PC-3 (cell line): ENCODE results near the gene GNAI1. TPM values are rescaled to one million over a fixed set of nuclear protein-coding genes. Genes with fewer than 3 reads are reported as not detected.

Experiments
- ATAC-seq: fragments of 200-7000 bp; cut with Tn5 transposase; 2 replicates; pipeline ENCODE4 v1.9.1; 2020; ENCODE audit warnings: mild to moderate bottlenecking, moderate library complexity
- BruUV-seq: library from RNA; stranded (reverse); fragments of 400-500 nt; replicated peaks from 2 replicates; lab custom pipeline; 2021; lab: Mats Ljungman, UMichigan
- CTCF ChIA-PET: fragments of 300-600 bp; sonication (Branson Sonifier 250); formaldehyde crosslinking; loops from one replicate; lab custom pipeline; 2022; ENCODE audit warnings: antibody characterized with exemption; lab: Charles Lee
- POLR2A ChIA-PET: fragments of 300-600 bp; sonication (Branson Sonifier 250); formaldehyde crosslinking; loops from one replicate; lab custom pipeline; 2022; ENCODE audit warnings: antibody characterized with exemption; ENCODE audit not compliant: unreplicated experiment; lab: Charles Lee
- DNase-seq: peaks from one replicate; pipeline ENCODE4 v3.0.0-alpha.2; 2015
- H2AFZ ChIP-seq: fragments of 300-600 bp; sonication (generic); 2 replicates; pipeline ENCODE4 v1.6.0; 2016; ENCODE audit warnings: antibody characterized with exemption, low read length
- H3F3A ChIP-seq: fragments of 300-600 bp; sonication (generic); one replicate; pipeline ENCODE4 v1.6.0; 2017; ENCODE audit warnings: antibody characterized with exemption, low read length, control low read depth, mild to moderate bottlenecking; ENCODE audit not compliant: unreplicated experiment
- H3K27ac ChIP-seq: fragments of 300-600 bp; sonication (generic); 2 replicates; pipeline ENCODE4 v1.5.1; 2016; ENCODE audit warnings: mild to moderate bottlenecking, low read length
- H3K27me3 ChIP-seq: fragments of 300-600 bp; sonication (generic); 2 replicates; pipeline ENCODE4 v1.6.1; 2016; ENCODE audit warnings: low read length, mixed read lengths
- H3K36me3 ChIP-seq: fragments of 300-600 bp; sonication (generic); 2 replicates; pipeline ENCODE4 v1.6.1; 2016; ENCODE audit warnings: low read depth, mixed run types, low read length, mixed read lengths
- H3K4me1 ChIP-seq: fragments of 300-600 bp; sonication (generic); 2 replicates; pipeline ENCODE4 v1.5.1; 2016; ENCODE audit warnings: low read length; ENCODE audit not compliant: insufficient read depth
- H3K4me2 ChIP-seq: fragments of 300-600 bp; sonication (generic); 2 replicates; pipeline ENCODE4 v1.6.0; 2016; ENCODE audit warnings: low read length
- H3K4me3 ChIP-seq: fragments of 300-600 bp; sonication (generic); 2 replicates; pipeline ENCODE4 v1.5.1; 2016; ENCODE audit warnings: mild to moderate bottlenecking, low read length, mixed read lengths
- H3K79me2 ChIP-seq: fragments of 300-600 bp; sonication (generic); 2 replicates; pipeline ENCODE4 v1.6.1; 2017; ENCODE audit warnings: low read length, mixed read lengths
- H3K9ac ChIP-seq: fragments of 300-600 bp; sonication (generic); 2 replicates; pipeline ENCODE4 v1.6.0; 2016; ENCODE audit warnings: mild to moderate bottlenecking, low read length
- H3K9me2 ChIP-seq: fragments of 300-600 bp; sonication (generic); replicated peaks from 2 replicates; pipeline ENCODE4 v1.6.1; 2016; ENCODE audit warnings: mixed run types, low read length, mixed read lengths
- H3K9me3 ChIP-seq: fragments of 300-600 bp; sonication (generic); 2 replicates; pipeline ENCODE4 v1.6.1; 2016; ENCODE audit warnings: low read length, mixed read lengths
- H4K20me1 ChIP-seq: fragments of 300-600 bp; sonication (generic); 2 replicates; pipeline ENCODE4 v1.6.1; 2016; ENCODE audit warnings: low read length, mixed read lengths
- CTCF ChIP-seq: fragments of 300-600 bp; sonication (generic); conservative IDR thresholded peaks from 2 replicates; pipeline ENCODE4 v1.5.1; 2017; ENCODE audit warnings: antibody characterized with exemption, low read depth, mild to moderate bottlenecking, low read length
- EZH2 ChIP-seq: fragments of 300-600 bp; sonication (generic); IDR thresholded peaks from one replicate; pipeline ENCODE4 v1.6.1; 2017; ENCODE audit warnings: antibody characterized with exemption, mild to moderate bottlenecking, low read length; ENCODE audit not compliant: unreplicated experiment
- EZH2phosphoT487 ChIP-seq: fragments of 300-600 bp; sonication (generic); IDR thresholded peaks from 2 replicates; pipeline ENCODE4 v1.6.1; 2018; ENCODE audit warnings: mild to moderate bottlenecking, antibody characterized with exemption, low read length, borderline replicate concordance
- intact Hi-C: fragments of 100-400 bp; cut with micrococcal nuclease; formaldehyde crosslinking; loops from 2 replicates; pipeline ENCODE4 v1.9.0; 2023
- total RNA-seq: library from RNA; depleted of rRNA; stranded (reverse); fragments of >200 nt; gene quantifications from 2 replicates; pipeline ENCODE4 v1.2.3, GENCODE V29; 2014

Gene GNAI1
- total RNA-seq, 1 experiment from 2014 or later: 16.9 TPM

- no peak overlapping the region for H3K27ac ChIP-seq
- H3K9ac ChIP-seq: no peak overlapping the region
- H3K4me1 ChIP-seq: peaks cover 17% of the 10 kb centered on the region
- DNase-seq: no peak
- no peaks in the 10 kb centered on the region for H3K79me2 ChIP-seq
- no peaks in the 10 kb centered on the region for H3K27me3 ChIP-seq
- H3K9me3 ChIP-seq: no peaks in the 10 kb centered on the region
- CTCF ChIA-PET: no interaction called here
- no peaks in the 10 kb centered on the region for H3K9me2 ChIP-seq
- no peak for ATAC-seq
- no peaks in the 10 kb centered on the region for H3F3A ChIP-seq
- H3K4me2 ChIP-seq: no peak overlapping the region
- no peak overlapping the region for H3K4me3 ChIP-seq
- no peak overlapping the region for H2AFZ ChIP-seq
- H3K36me3 ChIP-seq: no peaks in the 10 kb centered on the region
- H4K20me1 ChIP-seq: no peaks in the 10 kb centered on the region
- BruUV-seq: no TSS peak
- POLR2A ChIA-PET: no interaction called here
- intact Hi-C loops: loop anchor here (10.0 kb wide), 1 partner anchor 209 kb away; no protein-coding TSS in a partner anchor
- TF ChIP-seq EZH2 (no peak), EZH2phosphoT487 (no peak), CTCF (no peak)
These were observed 138.7 kb downstream of the GNAI1 start for GRCh38 chr7:80273327-80273726.

GRCh38 chr7:80275192-80275605 is 140.6 kb downstream of the GNAI1 start:
- ChIA-PET CTCF (no interaction called here), POLR2A (no interaction called here)
- TF ChIP-seq EZH2phosphoT487: no peak
- TF ChIP-seq CTCF: no peak
- no peak for TF ChIP-seq EZH2
- no peak for ATAC-seq
- H3K4me2 ChIP-seq: no peak overlapping the region
- BruUV-seq: no TSS peak
- intact Hi-C loops: loop anchor here (10.0 kb wide), 1 partner anchor 210 kb away; no protein-coding TSS in a partner anchor
- no peaks in the 10 kb centered on the region for H3K79me2 ChIP-seq
- DNase-seq: no peak
- H4K20me1 ChIP-seq: no peaks in the 10 kb centered on the region
- H3K36me3 ChIP-seq: no peaks in the 10 kb centered on the region
- peaks cover 19% of the 10 kb centered on the region for H3K4me1 ChIP-seq
- H3K27ac ChIP-seq: no peak overlapping the region
- no peaks in the 10 kb centered on the region for H3K9me2 ChIP-seq
- no peak overlapping the region for H3K9ac ChIP-seq
- H3K9me3 ChIP-seq: no peaks in the 10 kb centered on the region
- H3K4me3 ChIP-seq: no peak overlapping the region
- H2AFZ ChIP-seq: no peak overlapping the region
- no peaks in the 10 kb centered on the region for H3F3A ChIP-seq
- H3K27me3 ChIP-seq: no peaks in the 10 kb centered on the region
